ENCODE data around the gene ETHE1.
"Not testable (repeated sequence)": the region's sequence is repeated elsewhere in the genome, so short reads cannot be mapped to it uniquely, and the experiment has no call there.

The ETHE1 gene

DNA sequence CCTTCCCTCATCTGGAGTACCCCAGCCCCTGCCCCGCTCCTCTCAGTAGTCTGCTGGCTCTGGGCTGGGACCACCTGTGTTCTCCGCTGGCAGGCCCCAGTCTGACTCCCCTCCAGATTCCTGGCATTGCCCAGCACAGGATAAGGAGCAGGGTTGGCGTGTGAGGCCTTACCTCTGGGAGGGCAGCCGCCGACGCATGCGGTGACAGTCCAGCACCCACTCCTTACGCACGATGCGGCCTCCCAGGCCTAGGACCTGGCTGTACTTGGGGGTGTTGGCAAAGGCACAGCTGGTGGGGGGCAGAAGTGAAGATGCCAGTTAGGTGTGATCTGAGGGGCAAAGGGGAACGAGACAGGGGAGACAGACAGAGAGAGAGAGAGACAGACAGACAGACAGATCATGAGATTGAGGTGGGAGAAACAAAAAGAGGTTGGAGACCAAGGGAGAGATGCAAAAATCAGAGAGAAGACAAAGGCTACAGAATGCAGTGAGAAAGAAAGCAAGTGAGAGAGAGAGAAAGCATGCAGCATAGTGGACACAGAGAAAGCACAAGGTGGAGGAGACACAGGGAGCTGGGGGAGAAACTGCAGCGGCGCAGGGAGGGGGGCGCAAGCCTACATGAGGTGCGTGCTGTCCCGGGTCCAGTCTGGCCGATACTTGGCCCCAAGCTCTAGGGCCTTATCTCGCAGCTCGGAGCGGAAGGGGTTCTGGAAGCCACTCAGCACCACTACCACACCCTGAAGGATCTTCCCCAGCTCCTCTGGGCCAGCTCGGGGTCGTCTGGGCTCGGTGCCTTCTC lies 24.6 kb upstream of the ETHE1 start:
- no peak for DNase-seq

DNA sequence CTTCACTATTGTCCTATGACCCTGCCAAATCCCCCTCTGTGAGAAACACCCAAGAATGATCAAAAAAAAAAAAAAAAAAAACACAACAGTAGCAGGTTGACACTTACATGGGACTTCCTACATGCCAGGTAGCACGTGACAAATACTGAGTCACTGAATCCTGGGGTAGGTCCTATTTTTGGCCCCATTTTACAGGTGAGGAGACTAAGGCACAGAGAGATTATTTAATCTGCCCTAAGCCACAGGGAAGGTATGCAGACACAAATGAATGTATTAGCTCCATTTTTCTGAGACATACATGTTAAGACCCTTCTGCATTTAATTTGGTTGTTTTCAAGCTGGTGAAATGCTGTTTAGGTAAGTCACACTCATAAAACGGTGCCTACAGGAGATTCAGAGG lies 21.7 kb upstream of the ETHE1 start:
- no peak for DNase-seq

DNA sequence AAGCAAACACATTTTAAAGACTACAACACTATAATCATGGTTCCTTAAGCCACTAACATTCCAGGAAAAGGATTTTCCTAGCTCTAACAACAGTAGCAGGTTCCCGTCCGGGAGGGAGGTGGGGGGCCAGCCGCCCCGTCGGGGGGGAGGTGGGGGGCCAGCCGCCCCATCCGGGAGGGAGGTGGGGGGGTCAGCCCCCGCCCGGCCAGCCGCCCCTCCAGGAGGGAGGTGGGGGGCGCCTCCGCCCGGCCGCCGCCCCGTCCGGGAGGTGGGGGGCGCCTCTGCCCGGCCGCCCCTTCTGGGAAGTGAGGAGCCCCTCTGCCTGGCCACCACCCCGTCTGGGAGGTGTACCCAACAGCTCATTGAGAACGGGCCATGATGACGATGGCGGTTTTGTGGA lies 20.9 kb upstream of the ETHE1 start:
- not testable (repeated sequence) for DNase-seq

DNA sequence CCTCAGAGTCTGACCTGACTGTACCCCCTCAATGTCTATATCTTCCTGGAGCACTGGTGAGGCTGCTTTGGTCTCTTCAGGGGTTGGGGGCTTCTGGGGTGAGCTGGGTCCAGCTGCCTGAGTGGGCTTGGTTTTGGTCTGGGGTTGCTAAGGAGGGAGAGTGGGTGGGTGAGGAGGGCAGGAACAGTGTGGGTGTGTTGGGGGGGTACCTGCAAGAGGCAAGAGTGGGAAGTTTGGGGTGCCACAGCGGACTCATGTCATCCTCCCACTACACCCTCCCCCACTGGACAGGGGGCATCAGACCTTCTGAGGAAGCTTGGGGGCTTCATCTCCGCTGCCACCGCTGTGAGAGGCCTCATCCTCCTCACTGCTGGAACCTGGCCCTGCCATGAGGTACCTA lies 19.6 kb upstream of the ETHE1 start:
- no peak for DNase-seq

DNA sequence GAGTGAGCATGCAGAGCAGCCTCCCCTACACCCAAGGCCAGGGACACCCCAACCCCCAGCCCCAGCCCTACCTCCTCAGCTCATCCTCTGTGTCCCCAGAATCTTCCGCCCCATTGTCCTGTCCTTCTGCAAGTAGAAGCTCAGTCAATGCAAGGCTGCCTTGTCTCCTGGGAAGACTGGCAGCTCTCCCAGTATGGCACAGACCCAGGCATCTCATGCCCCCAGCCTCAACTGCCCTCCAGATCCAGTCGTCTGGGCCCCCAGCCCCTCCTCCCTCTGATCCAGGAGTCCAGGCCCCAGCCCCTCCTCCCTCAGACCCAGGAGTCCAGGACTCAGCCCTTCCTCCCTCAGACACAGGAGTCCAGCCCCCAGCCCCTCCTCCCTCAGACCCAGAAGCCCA lies 19.0 kb upstream of the ETHE1 start:
- DNase-seq = no peak

DNA sequence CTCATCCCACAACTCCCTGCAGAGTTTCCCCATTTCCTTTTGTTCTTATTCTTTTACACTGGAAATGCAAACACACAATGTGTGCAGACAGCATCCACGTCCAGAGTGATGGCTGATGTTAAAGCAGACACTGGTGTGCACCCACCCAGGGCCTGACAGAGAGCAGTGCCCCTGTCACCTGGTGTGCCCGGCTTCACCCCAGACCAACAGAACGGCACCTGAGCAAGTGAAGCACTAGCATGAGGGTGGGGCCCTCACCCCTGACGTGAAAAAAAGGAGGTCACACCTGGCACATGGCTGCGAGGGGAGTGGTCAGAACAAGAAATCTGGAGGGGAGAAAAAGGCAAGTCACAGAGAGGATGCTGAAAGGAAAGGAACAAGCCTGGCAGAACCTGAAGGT lies 18.3 kb upstream of the ETHE1 start:
- DNase-seq = no peak

DNA sequence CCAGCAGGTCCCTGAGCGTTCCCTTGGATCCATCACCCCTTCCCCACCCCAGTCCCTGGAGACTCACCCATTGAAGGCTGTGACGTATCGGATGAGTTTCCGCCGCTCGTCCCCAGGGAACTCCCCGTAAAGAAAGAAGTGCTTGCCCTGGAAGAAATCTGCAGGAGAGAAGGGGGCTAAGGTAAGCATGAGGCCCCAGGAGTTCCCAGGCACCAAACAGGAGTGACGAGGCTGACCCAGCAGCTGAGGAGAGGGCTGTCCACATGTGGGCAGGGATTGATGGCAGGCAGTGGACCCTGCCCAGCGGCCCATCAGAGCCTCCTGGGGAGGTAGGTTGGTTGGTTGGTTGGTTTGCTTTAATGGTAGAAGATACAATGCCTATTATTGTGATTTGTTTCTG lies 17.1 kb upstream of the ETHE1 start:
- no peak for DNase-seq

DNA sequence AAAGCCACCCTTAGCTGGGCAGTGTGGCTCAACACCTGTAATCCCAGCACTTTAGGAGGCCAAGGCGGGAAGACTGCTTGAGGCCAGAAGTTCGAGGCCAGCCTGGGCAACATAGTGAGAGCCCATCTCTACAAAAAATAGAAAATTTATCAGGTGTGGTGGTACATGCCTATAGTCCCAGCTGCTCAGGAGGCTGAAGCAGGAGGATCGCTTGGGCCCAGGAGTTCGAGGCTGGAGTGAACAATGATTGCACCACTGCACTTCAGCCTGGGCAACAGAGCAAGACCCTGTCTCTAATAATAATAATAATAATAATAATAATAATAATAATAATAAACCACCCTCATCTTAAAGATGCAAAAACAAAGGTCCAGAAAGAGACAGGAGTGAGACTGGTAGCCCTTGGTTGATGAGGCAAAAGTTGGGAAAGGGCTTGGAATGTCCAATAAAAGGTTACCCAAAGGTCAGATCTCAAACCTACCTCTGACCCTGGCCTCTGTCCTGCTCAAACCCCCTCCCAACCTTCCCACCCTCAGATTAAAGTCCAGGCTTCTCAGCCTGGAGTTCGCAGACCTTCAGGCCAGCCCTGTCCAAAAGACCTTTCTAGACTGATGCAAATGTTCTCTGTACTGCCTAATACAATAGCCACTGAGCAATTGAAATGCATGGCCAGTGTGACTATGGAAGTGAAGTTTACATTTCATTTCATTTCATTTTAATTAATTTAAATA lies 15.1 kb upstream of the ETHE1 start:
- no peak for DNase-seq

DNA sequence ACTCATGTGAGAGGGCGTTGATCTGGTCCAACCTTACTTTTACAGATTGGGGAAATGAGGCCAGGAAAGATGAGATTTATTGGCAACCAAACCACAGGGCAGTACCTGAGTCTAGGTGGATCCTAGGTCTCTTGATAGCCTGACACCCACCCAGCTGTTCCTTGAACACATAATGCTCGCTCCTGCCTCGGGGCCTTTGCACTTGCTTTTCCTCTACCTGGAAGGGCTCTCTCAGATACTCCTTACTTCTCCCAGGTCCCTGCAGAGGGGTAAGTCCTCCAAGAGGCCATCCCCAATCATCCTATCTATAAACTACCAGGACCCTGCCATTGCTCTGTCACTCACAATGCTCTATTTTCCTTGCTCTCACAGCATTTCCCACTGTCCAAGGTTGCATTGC lies 13.4 kb upstream of the ETHE1 start:
- DNase-seq = no peak

DNA sequence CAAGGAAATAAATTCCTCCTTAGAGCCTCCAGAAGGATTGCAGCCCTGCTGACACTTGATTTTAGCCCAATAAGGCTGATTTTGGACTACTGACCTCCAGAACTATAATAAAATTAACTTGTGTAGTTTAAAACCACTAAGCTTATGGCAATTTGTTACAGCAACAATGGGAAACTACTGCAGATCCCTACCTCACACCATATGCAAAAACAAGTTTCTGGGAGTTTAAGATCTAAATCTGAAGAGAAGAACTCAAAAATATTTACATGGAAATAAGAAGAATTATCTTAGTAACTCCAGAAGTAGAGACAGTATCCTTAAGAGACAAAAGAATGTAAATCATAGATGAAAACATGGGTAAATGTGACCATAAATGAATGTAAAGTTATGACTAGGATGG lies 11.9 kb upstream of the ETHE1 start:
- DNase-seq = no peak

DNA sequence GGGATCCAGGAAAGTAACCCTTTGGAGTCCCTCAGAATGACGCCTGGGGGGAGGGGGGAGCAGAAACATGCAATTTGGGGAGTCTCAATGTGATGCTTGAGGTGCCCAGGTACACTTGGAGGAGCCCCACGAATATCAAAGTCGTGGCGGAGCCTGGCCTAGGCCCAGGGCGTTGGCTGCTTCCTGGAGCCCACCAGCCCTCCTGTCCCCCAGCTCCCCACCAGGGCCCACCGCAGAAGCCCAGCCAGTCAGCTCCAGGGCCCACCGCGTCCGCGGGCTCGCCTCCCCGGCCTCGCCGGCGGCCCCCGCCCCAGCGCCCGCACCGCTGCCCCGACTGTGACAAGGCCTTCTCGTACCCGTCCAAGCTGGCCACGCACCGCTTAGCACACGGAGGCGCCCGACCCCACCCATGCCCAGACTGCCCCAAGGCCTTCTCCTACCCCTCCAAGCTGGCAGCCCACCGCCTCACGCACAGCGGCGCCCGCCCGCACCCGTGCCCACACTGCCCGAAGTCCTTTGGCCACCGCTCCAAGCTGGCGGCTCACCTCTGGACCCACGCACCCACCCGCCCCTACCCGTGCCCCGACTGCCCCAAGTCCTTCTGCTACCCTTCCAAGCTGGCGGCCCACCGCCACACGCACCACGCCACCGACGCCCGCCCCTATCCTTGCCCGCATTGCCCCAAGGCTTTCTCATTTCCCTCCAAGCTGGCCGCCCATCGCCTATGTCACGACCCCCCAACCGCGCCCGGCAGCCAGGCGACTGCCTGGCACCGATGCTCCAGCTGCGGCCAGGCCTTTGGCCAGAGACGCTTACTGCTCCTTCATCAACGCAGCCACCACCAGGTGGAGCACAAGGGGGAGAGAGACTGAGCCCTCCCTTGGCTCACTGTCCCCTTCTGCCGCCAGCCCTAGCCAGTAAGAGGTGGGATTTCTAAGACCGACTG lies 8.1 kb upstream of the ETHE1 start:
- peak; percentile 39 for DNase-seq

DNA sequence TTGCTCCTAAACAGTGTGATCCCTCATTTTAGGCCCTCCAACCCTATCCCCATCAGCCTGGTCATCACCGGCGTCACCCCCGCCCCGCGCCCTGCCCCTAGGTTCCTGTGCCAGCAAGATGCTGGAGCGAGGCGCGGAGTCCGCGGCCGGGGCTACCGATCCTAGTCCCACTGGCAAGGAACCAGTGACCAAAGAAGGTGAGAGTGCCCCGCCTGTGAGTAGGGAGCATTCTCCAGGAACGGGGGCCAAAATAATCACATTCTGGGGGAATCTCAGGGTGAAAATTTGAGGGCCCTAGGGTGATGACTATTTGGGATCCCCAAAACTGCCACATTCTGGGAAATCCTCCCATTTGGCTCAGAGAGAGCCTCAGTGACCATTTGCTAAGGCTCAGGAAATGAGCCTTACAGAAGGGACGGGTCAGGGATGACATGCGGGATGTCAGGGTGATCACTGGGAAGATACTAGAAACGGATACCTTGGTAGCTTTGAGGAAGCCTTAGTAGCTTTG lies 7.4 kb upstream of the ETHE1 start:
- no peak for DNase-seq

DNA sequence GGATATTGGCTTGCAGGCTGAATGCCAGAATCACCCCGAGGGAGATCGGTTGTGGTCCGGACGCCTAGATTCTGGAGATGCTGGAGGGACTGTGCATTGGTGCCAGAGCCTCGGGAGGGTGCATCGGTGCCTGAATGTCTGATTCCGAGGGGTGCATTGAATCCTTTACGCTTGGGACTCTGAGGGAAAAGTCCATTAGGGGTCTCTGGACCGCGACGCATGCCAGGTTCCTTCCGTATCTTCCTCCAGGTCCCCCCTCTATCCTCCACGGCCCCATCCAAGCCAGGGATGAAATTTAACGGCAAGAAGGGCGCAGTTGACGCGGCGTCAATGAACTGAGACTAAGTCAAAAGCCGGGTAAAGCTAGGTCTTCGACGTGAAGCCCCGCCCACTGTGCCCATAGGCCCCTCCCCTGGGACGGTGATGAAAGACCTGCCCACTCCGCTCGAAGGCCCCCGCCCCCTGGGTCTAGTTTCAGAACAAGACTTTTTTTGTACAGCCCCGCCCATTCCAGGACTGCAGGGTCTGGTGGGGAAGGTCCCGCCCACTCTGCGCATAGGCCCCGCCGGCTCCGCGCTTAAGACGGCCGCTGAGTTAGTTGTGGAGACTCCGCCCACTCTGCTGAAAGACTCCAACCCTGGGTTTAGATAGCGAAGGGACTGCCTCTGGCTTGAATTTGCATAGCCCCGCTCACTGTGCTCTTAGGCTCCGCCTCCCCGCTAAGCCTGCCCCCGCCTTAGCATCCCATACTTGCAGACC lies 6.7 kb upstream of the ETHE1 start:
- peak; percentile 92 for DNase-seq

DNA sequence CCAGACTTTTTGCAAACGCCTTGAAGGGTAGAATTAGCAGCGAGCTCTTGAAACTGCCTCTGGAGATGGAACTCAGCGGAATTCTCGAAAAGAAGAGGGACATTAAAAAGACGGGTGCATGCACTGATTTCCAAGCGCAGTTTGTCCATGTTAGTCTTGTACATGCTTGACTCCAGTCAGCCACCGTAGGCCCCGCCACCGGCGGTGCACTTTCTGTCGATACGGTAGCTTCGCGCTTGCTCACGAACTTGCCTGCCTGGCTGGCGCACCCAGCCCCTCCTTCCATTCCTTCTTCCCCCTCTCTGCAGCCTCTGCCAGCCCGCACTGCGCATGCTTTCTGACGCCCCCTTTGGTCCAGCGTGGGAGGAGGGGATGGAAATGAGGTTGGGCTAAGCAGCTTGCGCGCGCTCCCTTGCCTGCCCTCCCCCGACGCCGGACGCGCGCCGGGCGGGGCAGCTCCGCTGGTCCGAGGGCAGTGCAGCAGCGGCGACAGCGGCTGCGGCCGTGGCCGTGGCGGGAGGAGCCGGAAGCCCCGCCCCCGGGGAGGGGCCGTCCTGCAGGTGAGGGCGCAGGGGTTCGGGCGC lies 6.1 kb upstream of the ETHE1 start, which contains the start of gene ZNF575:
ZNF575 (plus strand) TSS at position 227 of the 584 bp plus-strand sequence. CDS start 1,235 bp downstream, outside the sequence.
- peak; percentile 77 for DNase-seq

DNA sequence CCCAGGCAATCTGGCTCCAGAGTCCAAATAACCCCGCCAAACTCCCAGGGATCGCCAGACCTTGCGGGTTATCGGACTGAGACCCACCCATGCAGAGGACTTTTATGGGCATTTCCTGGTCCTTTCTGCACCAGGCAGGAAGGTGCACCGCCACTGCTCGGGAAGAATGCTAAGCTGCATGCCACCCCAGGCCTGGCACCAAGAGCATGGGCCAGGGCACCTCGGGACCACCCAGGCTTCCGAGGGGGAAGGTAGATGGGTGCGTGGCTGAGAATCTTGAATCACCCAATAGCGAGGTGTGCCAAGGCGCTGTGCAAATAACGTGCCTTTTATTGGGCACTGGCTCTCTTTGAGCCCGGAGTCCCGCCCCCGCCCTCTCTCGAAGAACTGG lies 5.6 kb upstream of the ETHE1 start:
- DNase-seq = no peak

DNA sequence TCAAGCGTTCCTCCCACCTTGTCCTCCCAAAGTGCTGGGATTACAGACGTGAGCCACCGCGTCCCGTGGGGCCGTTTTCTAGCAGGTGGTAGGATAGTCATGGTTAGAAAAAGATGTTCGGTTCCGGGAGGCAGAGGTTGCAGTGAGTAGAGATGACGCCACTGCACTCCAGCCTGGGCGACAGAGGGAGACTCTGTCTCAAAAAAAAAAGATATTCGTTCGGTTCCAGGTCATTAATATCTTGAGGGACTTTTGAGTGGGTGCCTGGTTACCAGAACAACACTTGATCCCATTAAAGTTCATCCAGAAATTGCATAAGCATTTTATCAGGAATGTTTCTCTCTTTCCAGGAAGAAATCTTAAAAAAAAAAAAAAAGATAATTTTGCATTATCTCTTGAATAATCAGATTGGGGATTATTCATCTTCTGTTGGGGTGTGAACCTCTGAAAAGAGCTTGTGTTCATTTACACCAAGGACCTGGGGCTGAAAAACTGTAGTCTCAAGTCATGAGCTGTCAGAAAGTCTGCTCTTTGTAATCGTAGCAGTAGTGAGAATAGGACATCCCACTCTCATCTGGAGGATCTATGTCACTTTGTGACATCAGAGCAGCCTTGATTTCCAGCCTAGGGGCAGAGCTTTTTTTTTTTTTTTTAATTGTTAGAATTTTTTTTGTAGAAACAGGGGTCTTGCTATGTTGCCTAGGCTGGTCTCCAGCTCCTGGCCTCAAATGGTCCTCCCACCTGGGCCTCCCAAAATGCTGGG lies 1.0 kb upstream of the ETHE1 start:
- no peak for DNase-seq

DNA sequence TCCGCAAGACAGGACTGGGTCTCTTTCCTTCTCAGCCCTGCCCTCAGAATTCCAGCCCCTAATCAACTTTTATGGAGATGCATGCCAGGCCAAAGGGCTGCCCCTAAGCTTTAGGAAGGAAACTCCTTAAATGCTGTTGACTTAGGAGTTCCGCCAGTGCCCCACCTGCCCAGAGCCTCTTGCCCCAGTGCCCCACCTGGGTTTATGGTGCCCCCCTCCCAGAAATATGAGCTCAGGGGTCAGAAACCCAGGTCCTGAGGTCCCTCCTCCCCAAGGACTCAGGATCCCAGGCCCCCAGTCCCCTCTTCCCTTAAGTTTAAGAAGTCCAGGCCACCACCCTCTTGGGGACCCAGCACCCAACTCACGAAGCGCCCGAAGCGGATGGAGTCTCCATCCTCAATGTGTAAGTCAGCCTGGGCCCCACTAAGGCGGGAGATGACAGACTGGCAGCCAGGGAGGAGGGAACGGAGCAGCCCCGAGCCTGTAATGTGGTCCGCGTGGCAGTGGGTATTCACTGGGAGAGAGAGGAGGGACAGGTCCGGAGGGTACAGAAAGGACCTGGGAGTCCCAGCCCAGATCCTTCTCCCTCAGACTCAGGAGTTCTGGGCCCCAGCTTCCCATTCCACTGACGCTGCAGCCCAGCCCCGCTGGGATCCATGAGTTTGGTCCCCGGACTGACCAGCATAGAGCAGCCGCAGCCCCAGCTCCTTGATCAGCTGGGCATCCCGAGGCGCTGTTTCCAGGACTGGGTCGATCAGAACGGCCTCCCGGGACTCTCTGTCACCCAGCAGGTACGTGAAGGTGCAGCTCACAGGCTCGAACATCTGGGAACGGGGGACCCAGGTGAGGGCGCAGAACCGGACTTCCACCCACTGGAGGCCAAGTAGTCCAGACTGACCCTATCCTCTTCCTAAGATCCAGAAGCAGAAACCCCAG lies 897 bp downstream of the ETHE1 start:
- no peak for DNase-seq

DNA sequence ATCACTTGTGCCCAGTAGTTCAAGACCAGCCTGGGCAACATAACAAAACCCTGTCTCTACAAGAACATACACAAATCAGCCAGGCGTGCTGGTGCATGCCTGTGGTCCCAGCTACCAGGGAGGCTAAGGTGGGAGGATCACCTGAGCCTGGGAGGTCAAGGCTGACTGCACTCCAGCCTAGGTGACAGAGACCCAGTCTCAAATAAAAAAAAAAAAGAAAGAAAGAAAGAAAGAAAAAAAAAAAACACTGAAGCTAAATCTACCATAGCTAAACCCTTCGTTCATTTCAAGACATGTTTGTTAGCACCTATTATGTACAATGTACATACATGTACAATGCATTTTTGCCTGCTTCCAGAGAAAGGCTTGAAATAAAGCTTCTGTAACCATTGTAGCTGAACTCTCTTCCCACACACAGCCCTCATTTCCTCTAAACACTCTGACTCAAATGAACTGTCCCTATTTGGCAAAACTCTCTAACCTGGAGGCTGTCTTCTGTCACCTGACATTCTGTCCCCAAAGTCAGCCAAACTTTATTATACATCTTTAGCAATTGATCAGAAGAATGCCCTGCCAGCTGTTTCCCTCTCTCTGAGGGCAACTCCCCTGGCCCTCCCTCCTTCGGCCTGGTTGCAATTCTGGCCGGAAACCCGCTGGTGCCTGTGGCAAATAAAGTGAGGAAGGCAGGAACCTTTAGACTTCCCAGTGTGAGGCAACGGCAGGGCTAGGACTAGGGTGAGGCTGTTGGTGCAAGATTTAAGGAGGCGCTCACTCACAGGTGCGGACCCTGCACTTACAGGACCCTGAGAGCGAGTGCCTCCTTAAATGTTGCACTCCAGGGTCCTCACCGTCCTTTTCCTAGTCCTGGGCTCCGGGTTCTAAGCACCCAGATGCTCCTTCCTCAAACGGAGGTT lies 1.8 kb downstream of the ETHE1 start:
- DNase-seq = peak; percentile 36

DNA sequence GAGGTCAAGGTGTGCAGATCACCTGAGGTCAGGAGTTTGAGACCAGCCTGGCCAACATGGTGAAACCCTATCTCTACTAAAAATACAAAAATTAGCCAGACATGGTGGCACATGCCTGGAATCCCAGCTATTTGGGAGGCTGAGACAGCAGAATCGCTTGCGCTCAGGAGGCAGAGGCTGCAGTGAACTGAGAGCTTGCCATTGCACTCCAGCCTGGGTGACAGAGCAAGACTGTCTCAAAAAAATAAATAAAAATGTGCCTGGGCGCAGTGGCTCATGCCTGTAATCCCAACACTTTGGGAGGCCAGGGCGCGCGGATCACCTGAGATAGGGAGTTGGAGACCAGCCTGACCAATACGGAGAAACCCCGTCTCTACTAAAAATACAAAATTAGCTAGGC lies 3.3 kb downstream of the ETHE1 start:
- not testable (repeated sequence) for DNase-seq
